ENCODE results near the gene EMC10. TPM values are rescaled to one million over a fixed set of nuclear protein-coding genes. Genes with fewer than 3 reads are reported as not detected.

EMC10 gene
- total RNA-seq, 1 experiment from 2014 or later = 109 TPM

DNA sequence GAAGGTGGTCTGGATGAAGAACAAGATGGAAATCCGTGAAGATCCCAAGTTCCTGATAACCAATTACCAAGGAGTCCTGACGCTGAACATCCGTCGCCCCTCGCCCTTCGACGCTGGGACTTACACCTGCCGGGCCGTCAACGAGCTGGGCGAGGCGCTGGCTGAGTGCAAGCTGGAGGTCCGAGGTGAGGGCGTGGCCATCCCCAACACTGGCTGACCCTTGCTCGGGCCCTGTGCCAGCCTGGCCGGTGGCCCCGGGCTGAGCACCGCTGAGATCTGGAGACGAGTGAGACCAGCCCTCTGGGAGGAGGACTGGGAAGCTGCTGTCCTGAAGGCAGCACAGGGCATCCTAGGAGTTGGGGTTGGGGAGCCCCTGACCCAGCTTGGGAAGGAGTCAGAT lies 12.0 kb upstream of the EMC10 start:
- no peaks in the 10 kb centered on the region; a peak in 1 of 5 replicates for H3K9me3 Mint-ChIP-seq
- H3K4me1 Mint-ChIP-seq = peaks cover 9 to 12% of the 10 kb centered on the region in 2 experiments
- no CpG with 5 or more reads among the region's 19 CpGs for WGBS (ENCODE audit: extremely low coverage, insufficient read length, low lambda C conversion rate)
- Histone ChIP-seq H3K23ac (ENCODE audit: insufficient read length, low read depth, low read length) (no peak overlapping the region), H3T11ph (ENCODE audit: low read length) (no peak overlapping the region), H2AFZ (ENCODE audit: low read length) (no peak overlapping the region), H2AK5ac (ENCODE audit: insufficient read length, low read length) (no peak overlapping the region), H4K8ac (replicated peaks; ENCODE audit: insufficient read length, low read depth, low read length) (no peak overlapping the region), H3K4me2 (ENCODE audit: insufficient read depth, insufficient read length, low read length) (no peak overlapping the region), H2BK12ac (ENCODE audit: insufficient read length, low read depth, low read length) (no peak overlapping the region), H2BK15ac (ENCODE audit: low read depth, low read length) (no peak overlapping the region), H4K5ac (ENCODE audit: insufficient read length, low read depth, low read length) (no peak overlapping the region), H3K27me3 (ENCODE audit: insufficient read depth, low read length) (no peaks in the 10 kb centered on the region), H2BK120ac (ENCODE audit: low read depth, low read length, poor library complexity, severe bottlenecking) (no peak overlapping the region), H4K20me1 (ENCODE audit: control insufficient read depth, insufficient read depth, insufficient read length) (no peaks in the 10 kb centered on the region), H4K91ac (ENCODE audit: insufficient read length, low read depth, low read length) (no peak overlapping the region), H3K79me2 (ENCODE audit: insufficient read depth, low read length) (no peaks in the 10 kb centered on the region), H3K4ac (ENCODE audit: low read depth, low read length) (no peak overlapping the region), H3K14ac (ENCODE audit: insufficient read depth, low read length) (no peak overlapping the region; the same call in 1 of the 2 replicates), H3K23me2 (ENCODE audit: insufficient read length, low read depth, low read length, poor library complexity, severe bottlenecking) (no peaks in the 10 kb centered on the region), H3K79me1 (ENCODE audit: insufficient read depth, low read depth, low read length, poor library complexity, severe bottlenecking) (no peaks in the 10 kb centered on the region), H3K9ac (ENCODE audit: extremely low read depth, insufficient read length, low read length) (no peak overlapping the region), H3K56ac (ENCODE audit: insufficient read length, low read depth, low read length) (no peak overlapping the region), H3K27ac (ENCODE audit: insufficient read length, low read depth, low read length) (no peak overlapping the region), H3K4me1 (ENCODE audit: insufficient read depth, low read length) (no peaks in the 10 kb centered on the region), H3K18ac (ENCODE audit: insufficient read length, low read depth, low read length) (no peak overlapping the region), H3K9me3 (ENCODE audit: control insufficient read depth, low read depth, low read length) (no peaks in the 10 kb centered on the region), H2BK20ac (ENCODE audit: low read depth, low read length, poor library complexity, severe bottlenecking) (no peak overlapping the region), H2BK5ac (ENCODE audit: insufficient read length, low read length) (no peak overlapping the region)
- no peaks in the 10 kb centered on the region; a peak in 1 of 7 replicates for H3K36me3 Mint-ChIP-seq (ENCODE audit: insufficient read depth in 1 of 3, low read depth in 3 of 3)
- no peak overlapping the region for H3K27ac Mint-ChIP-seq
- no peak for DNase-seq
- H3K4me3 Mint-ChIP-seq = no peak overlapping the region
- TF ChIP-seq CTCF (conservative IDR thresholded peaks at IDR 0.05) = no peak
- H3K27me3 Mint-ChIP-seq (ENCODE audit: low read depth) = peaks cover 10% of the 10 kb centered on the region
